Measurements from ENCODE around the gene SLC19A1.
"Not testable (repeated sequence)": the region's sequence is repeated elsewhere in the genome, so short reads cannot be mapped to it uniquely, and the experiment has no call there.

Gene SLC19A1

DNA sequence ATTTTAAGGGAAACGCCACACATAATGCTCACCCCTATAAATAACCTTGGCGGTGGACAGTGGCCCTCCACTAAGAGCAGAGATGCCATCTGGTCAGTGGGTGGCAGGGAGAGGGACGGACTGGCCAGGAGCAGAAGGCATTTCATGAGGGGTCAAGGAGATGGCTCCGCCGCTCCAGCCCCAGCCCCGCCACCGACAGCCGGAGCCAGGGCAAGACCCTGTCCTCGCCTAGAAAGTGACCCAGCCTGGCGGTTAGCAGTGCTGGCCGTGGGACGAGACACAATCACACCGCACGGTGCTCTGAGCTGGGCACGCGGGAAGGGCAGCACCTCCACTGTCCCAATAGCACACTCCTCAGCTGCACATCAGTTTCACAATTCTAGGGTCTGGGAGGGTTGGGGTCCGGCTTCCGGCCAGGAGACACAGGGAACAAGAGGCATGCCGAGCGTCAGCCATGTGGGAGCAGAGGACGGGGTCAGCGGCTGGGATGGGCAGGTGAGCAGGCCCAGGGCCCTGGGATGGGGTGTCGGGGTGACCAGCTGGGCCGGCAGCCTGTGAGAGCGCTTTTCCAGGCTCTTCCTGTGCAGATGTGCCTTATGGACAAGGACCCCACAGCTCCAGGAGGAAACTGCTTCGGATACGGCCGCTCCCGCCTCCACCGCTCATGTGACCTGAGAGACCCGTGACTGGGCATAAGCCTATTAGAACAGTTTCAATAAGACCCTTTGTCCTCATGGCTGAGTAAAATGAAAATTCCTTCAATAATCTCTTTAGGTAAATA is 5.7 kb downstream of the SLC19A1 start:
- in situ Hi-C loops (cut with HindIII; ENCODE audit: low sequenced_read_pairs): no loop called here

DNA sequence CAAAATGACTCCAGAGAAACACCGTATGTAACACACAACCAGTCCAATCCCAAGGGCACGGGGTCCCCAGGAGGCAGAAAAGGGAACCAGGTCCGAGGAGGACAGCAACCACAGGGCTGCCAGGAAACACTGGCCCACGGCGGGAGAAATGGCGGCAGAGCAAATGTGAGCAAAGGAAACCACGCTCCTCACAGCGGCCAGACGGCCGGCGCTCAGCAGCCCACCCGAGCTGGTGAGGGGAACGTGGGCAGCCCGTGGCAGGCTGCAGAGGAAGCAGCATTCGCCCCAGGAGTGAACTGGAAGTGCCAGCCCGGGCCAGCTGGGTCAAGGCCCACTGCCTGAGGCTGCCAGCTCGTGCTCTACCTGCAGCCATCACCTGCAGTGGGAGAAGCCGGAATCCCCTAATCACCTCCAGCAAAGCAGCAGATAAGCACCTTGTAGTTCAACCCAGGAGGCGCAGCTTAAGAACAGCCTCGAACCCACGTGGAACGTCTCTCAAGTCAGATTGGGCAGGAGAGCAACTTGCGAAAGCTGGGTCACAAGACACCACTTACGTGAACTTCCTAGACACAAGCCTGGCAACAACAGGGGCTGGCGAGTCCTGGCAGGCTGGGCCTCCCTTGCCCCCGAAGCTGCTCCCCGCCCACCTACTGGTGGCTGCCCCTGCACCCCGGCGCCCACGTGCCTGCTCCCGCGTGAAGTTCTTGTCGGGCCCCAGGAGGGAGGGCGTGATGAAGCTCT is 6.7 kb downstream of the SLC19A1 start:
- in situ Hi-C loops (cut with HindIII; ENCODE audit: low sequenced_read_pairs): no loop called here

GRCh38 chr21:45534636-45535331 is 7.5 kb downstream of the SLC19A1 start:
- in situ Hi-C loops (cut with HindIII; ENCODE audit: low sequenced_read_pairs): no loop called here

GRCh38 chr21:45533846-45534635 is 8.2 kb downstream of the SLC19A1 start:
- in situ Hi-C loops (cut with HindIII; ENCODE audit: low sequenced_read_pairs): no loop called here

DNA sequence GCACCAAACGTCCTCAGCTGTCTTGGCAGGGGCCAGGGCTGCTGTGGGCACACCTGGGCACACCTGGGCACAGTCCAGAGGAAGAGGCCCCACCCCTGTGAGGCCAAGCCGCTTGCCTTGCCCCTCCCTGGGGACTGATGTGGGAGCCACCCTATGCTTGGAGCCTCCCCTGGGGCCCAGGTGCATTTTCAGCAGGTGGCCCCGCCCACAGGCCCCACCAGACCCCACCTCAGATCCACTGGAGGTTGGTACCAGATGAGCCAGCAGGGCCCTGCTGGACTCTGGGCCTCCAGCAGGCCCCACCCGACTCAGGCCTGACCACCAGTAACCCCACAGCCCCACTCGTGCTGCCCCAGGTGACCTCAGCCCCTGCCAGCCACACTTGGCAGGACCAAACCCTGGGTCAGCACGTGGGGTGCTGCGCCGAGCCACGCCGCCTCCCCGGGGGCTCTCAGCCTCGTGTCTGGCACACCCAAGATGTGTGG is 8.8 kb downstream of the SLC19A1 start:
- in situ Hi-C loops (cut with HindIII; ENCODE audit: low sequenced_read_pairs): no loop called here

DNA sequence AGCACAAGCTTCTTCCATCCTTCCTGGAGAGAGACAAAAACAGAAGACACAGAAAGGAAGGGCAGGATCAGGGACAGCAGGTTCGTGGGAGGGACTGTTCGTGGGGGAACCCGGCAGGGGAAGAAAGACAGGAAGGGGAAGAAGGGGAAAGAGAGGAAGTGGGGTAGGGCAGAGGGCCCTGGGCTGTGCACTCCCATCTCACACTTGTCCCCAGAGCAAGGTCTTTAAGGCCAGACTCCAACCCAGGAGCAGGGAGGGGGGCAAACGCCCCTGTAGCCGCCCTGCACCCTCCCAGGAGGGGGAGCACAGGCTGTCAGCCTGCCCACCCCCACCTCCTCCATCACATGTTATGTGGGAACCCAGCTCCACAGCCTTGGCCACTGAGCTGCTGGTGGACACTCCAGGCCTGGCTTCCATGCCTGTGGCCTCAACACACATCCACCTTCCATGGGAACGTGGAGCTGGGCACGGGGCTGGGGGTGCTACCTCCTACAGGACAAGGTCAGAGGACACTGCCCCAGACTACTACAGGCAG is 9.3 kb downstream of the SLC19A1 start:
- in situ Hi-C loops (cut with HindIII; ENCODE audit: low sequenced_read_pairs): no loop called here

- in situ Hi-C loops (cut with HindIII; ENCODE audit: low sequenced_read_pairs): no loop called here
Measured at GRCh38 chr21:45531393-45532215, 10.6 kb downstream of the SLC19A1 start.

GRCh38 chr21:45531114-45531392 is 11.2 kb downstream of the SLC19A1 start:
- in situ Hi-C loops (cut with HindIII; ENCODE audit: low sequenced_read_pairs): not testable (repeated sequence)

DNA sequence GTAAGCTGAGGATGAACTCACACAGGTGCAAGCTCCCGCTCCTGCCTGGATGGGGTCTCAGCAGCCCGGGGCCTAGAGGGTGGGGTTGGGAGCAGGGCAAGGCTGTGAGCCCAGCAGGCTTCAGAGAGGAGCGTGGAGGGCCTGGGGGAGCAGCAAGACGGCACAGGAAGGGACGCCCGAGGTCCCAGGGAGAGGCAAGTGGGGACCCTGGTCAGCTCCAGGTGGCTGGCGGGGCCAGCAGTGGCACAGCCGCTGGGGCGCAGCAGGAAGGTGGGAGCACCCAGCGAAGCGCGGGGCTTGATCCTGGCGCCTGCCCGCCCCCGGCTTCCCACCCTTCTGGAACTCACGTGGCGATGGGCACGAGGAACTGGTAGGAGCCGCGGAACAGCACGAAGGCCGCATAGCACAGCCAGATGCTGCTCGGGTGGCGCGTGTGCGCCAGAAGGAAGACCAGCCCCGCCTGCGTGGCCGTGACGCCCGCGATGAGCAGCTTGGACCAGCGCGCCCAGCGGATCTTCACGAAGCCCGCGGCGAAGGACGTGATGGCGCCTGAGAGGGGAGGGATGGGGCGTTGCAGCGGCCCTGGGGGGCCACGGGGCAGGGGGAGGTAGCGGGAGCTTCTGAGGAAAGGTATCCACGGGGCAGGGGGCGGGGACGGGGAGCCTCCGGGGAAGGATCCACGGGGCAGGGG is 11.7 kb downstream of the SLC19A1 start:
- in situ Hi-C loops (cut with HindIII; ENCODE audit: low sequenced_read_pairs): no loop called here

GRCh38 chr21:45529785-45530422 is 12.3 kb downstream of the SLC19A1 start:
- in situ Hi-C loops (cut with HindIII; ENCODE audit: low sequenced_read_pairs): no loop called here

- in situ Hi-C loops (cut with HindIII; ENCODE audit: low sequenced_read_pairs): no loop called here
Measured at GRCh38 chr21:45528981-45529784, 13.1 kb downstream of the SLC19A1 start.

DNA sequence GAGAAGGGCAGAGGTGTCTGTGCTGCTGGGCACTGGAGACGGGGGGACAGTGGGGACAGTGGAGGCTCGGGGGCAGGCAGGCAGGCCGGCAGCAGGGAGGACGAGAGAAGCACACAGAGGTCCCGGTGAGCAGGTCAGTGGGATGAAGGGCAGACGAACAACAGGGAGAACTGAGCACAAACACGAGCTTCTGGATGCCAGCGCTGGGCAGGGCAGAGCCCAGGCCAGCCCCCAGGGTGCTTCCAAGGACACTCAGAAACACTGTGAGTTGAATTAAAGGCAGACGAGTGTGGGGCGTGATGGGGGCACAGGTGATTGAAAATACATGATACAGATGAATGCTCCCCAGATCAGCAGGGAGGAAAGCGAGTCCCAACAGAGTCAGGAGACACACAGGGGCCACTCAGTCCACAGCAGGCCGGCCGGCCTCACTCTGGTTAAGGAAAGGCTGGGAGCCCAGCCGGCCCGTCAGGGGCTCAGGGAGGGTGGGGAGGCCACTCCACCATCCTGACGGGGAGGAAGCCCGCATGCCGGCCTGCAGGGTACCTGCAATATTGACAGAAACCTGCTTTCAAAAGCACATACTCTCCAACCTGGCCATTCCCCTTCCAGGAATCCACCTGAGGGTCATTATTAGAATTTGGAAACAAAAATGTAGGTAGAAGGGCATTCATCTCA is 14.1 kb downstream of the SLC19A1 start:
- in situ Hi-C loops (cut with HindIII; ENCODE audit: low sequenced_read_pairs): no loop called here

DNA sequence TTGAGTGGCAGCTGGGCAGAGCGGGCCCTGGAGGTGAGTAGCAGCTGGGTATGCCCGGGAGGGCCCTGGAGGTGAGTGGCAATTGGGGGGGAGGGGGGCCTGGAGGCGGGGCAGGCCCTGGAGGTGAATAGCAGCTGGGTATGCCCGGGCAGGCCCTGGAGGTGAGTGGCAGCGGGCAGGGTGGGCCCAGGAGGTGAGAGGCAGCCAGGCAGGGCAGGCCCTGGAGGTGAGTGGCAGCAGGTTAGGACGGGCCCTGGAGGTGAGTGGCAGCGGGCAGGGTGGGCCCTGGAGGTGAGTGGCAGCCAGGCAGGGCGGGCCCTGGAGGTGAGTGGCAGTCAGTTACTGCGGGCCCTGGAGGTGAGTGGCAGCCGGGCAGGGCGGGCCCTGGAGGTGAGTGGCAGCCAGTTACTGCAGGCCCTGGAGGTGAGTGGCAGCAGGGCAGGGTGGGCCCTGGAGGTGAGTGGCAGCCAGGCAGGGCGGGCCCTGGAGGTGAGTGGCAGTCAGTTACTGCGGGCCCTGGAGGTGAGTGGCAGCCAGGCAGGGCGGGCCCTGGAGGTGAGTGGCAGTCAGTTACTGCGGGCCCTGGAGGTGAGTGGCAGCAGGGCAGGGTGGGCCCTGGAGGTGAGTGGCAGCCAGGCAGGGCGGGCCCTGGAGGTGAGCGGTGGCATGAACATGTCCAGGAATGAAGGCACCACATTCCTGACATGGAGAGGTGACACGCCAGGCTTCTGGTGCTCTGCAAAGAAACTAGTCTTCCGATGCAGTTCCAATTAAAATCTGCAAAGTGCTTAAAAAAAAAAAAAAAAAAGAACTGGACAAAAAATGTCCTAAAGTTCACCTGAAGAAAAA is 14.9 kb downstream of the SLC19A1 start:
- in situ Hi-C loops (cut with HindIII; ENCODE audit: low sequenced_read_pairs): not testable (repeated sequence)

DNA sequence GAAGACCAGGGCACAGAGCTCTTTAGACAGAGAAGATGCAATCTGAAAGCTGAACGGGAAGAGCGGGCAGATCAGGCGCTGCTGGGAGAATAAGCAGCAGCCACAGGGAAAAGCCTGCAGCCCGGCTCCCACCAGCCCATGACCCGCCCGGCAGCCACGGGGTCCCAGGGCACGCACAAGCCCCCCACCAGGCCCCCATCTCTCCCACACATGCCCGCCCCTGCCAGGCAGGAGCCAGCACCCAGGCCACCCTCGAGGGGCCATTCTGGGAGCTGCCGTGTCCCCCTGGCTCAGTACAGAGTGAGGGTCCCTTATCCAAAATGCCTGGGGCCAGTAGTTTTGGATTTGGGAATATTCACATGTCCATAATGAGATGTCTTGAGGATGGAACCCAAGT is 16.3 kb downstream of the SLC19A1 start:
- in situ Hi-C loops (cut with HindIII; ENCODE audit: low sequenced_read_pairs): no loop called here

- in situ Hi-C loops (cut with HindIII; ENCODE audit: low sequenced_read_pairs): no loop called here
Measured at GRCh38 chr21:45525153-45525909, 16.9 kb downstream of the SLC19A1 start.

GRCh38 chr21:45524756-45525152 is 17.5 kb downstream of the SLC19A1 start:
- in situ Hi-C loops (cut with HindIII; ENCODE audit: low sequenced_read_pairs): no loop called here
